Astrocyte of the spinal cord (primary cell): ENCODE data around the gene KBTBD7.

Experiments used
- DNase-seq: peaks from one replicate; pipeline ENCODE4 v3.0.0; 2011; ENCODE audit warnings: low read depth, low spot score
- H3K4me3 ChIP-seq: 2 replicates; pipeline ENCODE4 v1.5.1; 2011; ENCODE audit warnings: low read depth, mild to moderate bottlenecking, low read length, moderate library complexity
- in situ Hi-C: cut with HindIII; loops from 2 replicates; pipeline ENCODE4 v1.10.0; 2017; ENCODE audit warnings: low sequenced_read_pairs
- TF ChIP-seq, protein P1 (sequence below): IDR thresholded peaks from 2 replicates; pipeline ENCODE4 v1.5.1; 2012; ENCODE audit warnings: low read depth, mild to moderate bottlenecking, low read length, inconsistent platforms

KBTBD7 gene

DNA sequence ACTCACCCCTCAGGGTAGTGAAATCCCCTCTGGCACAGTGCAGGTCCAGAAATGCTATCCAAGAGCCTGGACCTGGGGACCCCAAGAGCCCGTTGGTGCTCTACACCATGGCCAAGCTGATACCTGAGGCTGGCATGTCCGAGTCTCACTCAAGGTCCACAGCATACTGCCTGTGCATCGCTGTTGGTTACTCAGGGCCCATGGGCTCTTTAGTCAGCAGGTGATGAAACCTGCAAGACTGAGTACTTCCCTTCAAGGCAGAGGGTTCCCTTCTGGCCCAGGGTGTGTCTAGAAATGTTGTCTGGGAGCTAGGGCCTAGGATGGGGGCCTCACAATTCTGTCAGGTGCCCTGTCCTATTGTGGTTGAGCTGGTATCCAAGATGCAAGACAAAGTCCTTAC is 19.6 kb upstream of the KBTBD7 start:
- no peak for DNase-seq
- in situ Hi-C loops: no loop called here
- H3K4me3 ChIP-seq: no peak overlapping the region
- TF ChIP-seq, protein P1, sequence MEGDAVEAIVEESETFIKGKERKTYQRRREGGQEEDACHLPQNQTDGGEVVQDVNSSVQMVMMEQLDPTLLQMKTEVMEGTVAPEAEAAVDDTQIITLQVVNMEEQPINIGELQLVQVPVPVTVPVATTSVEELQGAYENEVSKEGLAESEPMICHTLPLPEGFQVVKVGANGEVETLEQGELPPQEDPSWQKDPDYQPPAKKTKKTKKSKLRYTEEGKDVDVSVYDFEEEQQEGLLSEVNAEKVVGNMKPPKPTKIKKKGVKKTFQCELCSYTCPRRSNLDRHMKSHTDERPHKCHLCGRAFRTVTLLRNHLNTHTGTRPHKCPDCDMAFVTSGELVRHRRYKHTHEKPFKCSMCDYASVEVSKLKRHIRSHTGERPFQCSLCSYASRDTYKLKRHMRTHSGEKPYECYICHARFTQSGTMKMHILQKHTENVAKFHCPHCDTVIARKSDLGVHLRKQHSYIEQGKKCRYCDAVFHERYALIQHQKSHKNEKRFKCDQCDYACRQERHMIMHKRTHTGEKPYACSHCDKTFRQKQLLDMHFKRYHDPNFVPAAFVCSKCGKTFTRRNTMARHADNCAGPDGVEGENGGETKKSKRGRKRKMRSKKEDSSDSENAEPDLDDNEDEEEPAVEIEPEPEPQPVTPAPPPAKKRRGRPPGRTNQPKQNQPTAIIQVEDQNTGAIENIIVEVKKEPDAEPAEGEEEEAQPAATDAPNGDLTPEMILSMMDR: no peak

- in situ Hi-C loops: no loop called here
- no peak for DNase-seq
- TF ChIP-seq, protein P1: no peak
- no peak overlapping the region for H3K4me3 ChIP-seq
These were observed 18.9 kb upstream of the KBTBD7 start for GRCh38 chr13:41213316-41213715.

DNA sequence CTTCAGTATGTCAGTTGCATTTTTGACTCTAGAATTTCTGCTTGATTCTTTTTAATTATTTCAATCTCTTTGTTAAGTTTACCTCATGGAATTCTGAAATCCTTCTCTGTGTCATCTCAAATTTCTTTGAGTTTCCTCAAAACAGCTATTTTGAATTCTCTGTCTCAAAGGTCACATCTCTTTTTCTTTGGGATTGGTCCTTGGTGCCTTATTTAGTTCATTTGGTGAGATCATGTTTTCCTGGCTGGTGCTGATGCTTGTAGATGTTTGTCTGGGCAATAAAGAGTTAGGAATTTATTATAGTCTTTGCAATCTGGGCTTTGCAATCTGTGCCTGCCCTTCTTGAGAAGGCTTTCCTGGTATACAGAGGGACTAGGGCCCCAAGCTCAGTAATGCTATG is 18.5 kb upstream of the KBTBD7 start:
- in situ Hi-C loops: no loop called here
- no peak overlapping the region for H3K4me3 ChIP-seq
- TF ChIP-seq, protein P1: no peak
- no peak for DNase-seq

GRCh38 chr13:41211062-41211461 is 16.7 kb upstream of the KBTBD7 start:
- H3K4me3 ChIP-seq: no peak overlapping the region
- no peak for DNase-seq
- in situ Hi-C loops: no loop called here

DNA sequence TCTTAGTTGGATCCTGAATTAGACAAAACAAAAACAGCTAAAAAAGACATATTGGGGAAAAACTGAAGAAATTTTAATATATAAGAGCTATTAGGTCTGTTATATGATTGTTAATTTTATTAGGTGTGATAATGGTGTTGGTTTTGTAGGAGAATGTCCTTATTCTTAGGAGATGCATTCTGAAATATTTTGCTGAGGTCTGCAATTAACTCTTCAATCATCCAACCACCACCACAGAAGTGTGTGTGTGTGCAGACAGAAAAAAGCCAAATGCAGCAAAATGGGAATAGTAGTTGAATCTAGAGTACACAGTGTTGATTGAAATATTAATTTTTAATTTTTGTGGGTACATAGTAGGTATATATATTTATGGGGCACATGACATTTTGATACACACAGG is 12.1 kb upstream of the KBTBD7 start:
- no peak overlapping the region for H3K4me3 ChIP-seq
- DNase-seq: no peak
- in situ Hi-C loops: no loop called here
- TF ChIP-seq, protein P1: no peak

More at GRCh38 chr13:41211062-41211461, 16.7 kb upstream of the KBTBD7 start:
- TF ChIP-seq, protein P1: no peak

- no peak for DNase-seq
- TF ChIP-seq, protein P1: no peak
- no peak overlapping the region for H3K4me3 ChIP-seq
- in situ Hi-C loops: no loop called here
These were observed 9.4 kb upstream of the KBTBD7 start for GRCh38 chr13:41203810-41204209.

GRCh38 chr13:41200126-41200525 is 5.8 kb upstream of the KBTBD7 start:
- TF ChIP-seq, protein P1: no peak
- DNase-seq: no peak
- H3K4me3 ChIP-seq: no peak overlapping the region
- in situ Hi-C loops: no loop called here
